Transverse colon (tissue), 4 donors: ENCODE measurements around the gene ABHD16B. TPM values are rescaled to one million over a fixed set of nuclear protein-coding genes. Genes with fewer than 3 reads are reported as not detected.

ENCODE experiments used
- DNase-seq: peaks from one replicate; pipeline ENCODE4 v3.0.0-alpha.2; 2019
- H3K27ac ChIP-seq, 4 donors: fragments of 200-600 bp; sonication (generic); 2 replicates each; pipeline ENCODE4 v1.5.1; 2016 to 2018; ENCODE audit warnings: inconsistent platforms in 4 of 4
- H3K27me3 ChIP-seq: fragments of 200-600 bp; sonication (generic); 2 replicates; pipeline ENCODE4 v1.5.1; 2017; ENCODE audit warnings: inconsistent platforms
- H3K36me3 ChIP-seq, 4 donors: fragments of 200-600 bp; sonication (generic); 2 replicates each; pipeline ENCODE4 v1.5.1; 2017 to 2019; ENCODE audit warnings: inconsistent platforms in 4 of 4
- H3K4me1 ChIP-seq, 4 donors: fragments of 200-600 bp; sonication (generic); 2 replicates each; pipeline ENCODE4 v1.5.1; 2017 to 2020; ENCODE audit warnings: inconsistent platforms in 4 of 4
- H3K4me3 ChIP-seq, 4 donors: fragments of 200-600 bp; sonication (generic); 1 replicate in 1 of 4; 2 replicates in 3 of 4; pipeline versions ENCODE4 v1.5.1 to v1.6.1; 2017 to 2019; ENCODE audit warnings: inconsistent platforms in 4 of 4
- H3K9me3 ChIP-seq, 2 donors: fragments of 200-600 bp; sonication (generic); 2 replicates each; pipeline ENCODE4 v1.5.1; 2017 to 2019; ENCODE audit warnings: inconsistent platforms in 2 of 2
- EP300 ChIP-seq: sonication (generic); formaldehyde crosslinking; IDR thresholded peaks from one replicate; pipeline ENCODE4 v1.6.1; 2017; ENCODE audit warnings: antibody characterized with exemption, low read depth
- POLR2A ChIP-seq: fragments of 450-650 bp; IDR thresholded peaks from one replicate; pipeline ENCODE4 v1.6.1; 2016; ENCODE audit warnings: antibody characterized with exemption, mild to moderate bottlenecking, moderate library complexity
- POLR2AphosphoS5 ChIP-seq, 3 donors: sonication (generic); formaldehyde crosslinking; IDR thresholded peaks; one replicate each; pipeline ENCODE4 v1.6.1; 2016; ENCODE audit warnings: antibody characterized with exemption in 3 of 3
- WGBS, 2 donors: methylation state at CpG; one replicate each; pipeline ENCODE4 v1.1.5; 2018; ENCODE audit warnings: low coverage in 1 of 2; 5-methylcytosine and 5-hydroxymethylcytosine counted together
- in situ Hi-C, 4 donors: fragments of 200-750 bp; cut with MboI; loops; one replicate each; pipeline versions ENCODE4 v1.15.0 to v1.15.1; 2017; ENCODE audit warnings: low sequenced_read_pairs in 3 of 4, low pct_ligation_motif_present in 1 of 4, low pct_unique_long_range_greater_than_20kb in 1 of 4
- intact Hi-C: fragments of 100-400 bp; cut with DNase I; formaldehyde crosslinking; loops from one replicate; pipeline ENCODE4 v1.15.1; 2023; ENCODE audit warnings: low total_unique reads
- total RNA-seq, 4 donors: library from RNA; depleted of rRNA; stranded (reverse); fragments of >200 nt; gene quantifications; one replicate each; pipeline ENCODE4 v1.1.0, GENCODE V29; 2016
- TF ChIP-seq, protein P1 (sequence below), 5 experiments: fragments of 200-600 bp in 3 of 5; fragments of 450-650 bp in 2 of 5; sonication (generic) in 3 of 5; IDR thresholded peaks; 1 replicate in 2 of 5; 2 replicates in 3 of 5; pipeline ENCODE4 v1.5.1; 2016 to 2017; ENCODE audit warnings: antibody characterized with exemption in 5 of 5, inconsistent platforms in 3 of 5, mild to moderate bottlenecking in 2 of 5, moderate library complexity in 1 of 5

ABHD16B gene
- total RNA-seq, 4 donors from 2014 or later = not detected

DNA sequence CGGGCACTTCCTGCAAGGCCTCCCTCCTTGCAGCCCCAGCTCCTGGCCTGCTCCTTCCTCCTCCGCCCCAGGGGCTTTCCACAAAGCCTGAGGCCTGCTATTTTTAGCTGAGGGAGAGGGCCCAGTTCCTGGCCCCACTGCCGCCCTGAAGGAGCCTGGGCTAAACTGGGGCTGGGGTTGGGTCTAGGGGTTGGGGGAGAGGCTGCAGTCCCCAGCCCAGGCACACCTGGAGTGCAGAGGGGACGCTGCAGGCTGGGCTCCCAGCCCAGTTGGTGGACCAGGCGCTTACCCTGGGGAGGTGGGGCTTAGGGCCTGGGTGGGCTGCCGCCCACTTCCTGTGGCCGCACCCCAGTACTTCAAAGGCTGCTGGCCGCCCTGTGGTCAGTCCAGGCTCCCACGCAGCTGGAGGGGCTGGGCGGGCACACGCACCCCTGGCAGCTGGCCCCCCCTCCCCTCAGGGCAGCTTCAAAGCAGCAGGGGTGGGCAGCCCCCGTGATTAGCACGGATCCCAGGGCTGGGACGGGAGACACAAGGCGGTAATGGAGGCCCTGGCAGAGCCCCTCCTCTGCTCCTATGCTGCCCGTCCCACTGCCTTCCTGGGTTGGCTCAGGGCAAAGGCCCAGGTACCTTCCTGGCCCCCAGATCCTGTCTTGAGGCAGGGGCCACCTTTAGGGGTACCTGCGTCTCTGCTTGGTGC is 7.1 kb upstream of the ABHD16B start:
- Histone ChIP-seq H3K36me3 (no peaks in the 10 kb centered on the region), H3K27me3 (peaks cover 64% of the 10 kb centered on the region), H3K4me3 (no peak overlapping the region), H3K9me3 (no peaks in the 10 kb centered on the region), H3K4me1 (peaks cover 18 to 43% (median 24%) of the 10 kb centered on the region in 4 donors), H3K27ac (peak overlapping the region; percentile 45 to 71 (median 54))
- WGBS, 2 donors = 7 to 17% methylated on average over 2 to 12 of the region's 17 CpGs
- no peak for DNase-seq
- TF ChIP-seq POLR2AphosphoS5 (IDR thresholded peaks at IDR 0.05) (no peak), EP300 (no peak), POLR2A (no peak)
- TF ChIP-seq, protein P1, sequence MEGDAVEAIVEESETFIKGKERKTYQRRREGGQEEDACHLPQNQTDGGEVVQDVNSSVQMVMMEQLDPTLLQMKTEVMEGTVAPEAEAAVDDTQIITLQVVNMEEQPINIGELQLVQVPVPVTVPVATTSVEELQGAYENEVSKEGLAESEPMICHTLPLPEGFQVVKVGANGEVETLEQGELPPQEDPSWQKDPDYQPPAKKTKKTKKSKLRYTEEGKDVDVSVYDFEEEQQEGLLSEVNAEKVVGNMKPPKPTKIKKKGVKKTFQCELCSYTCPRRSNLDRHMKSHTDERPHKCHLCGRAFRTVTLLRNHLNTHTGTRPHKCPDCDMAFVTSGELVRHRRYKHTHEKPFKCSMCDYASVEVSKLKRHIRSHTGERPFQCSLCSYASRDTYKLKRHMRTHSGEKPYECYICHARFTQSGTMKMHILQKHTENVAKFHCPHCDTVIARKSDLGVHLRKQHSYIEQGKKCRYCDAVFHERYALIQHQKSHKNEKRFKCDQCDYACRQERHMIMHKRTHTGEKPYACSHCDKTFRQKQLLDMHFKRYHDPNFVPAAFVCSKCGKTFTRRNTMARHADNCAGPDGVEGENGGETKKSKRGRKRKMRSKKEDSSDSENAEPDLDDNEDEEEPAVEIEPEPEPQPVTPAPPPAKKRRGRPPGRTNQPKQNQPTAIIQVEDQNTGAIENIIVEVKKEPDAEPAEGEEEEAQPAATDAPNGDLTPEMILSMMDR (IDR thresholded peaks at IDR 0.05) = no peak
- intact Hi-C loops (no loop called here), in situ Hi-C loops (no loop called here)

DNA sequence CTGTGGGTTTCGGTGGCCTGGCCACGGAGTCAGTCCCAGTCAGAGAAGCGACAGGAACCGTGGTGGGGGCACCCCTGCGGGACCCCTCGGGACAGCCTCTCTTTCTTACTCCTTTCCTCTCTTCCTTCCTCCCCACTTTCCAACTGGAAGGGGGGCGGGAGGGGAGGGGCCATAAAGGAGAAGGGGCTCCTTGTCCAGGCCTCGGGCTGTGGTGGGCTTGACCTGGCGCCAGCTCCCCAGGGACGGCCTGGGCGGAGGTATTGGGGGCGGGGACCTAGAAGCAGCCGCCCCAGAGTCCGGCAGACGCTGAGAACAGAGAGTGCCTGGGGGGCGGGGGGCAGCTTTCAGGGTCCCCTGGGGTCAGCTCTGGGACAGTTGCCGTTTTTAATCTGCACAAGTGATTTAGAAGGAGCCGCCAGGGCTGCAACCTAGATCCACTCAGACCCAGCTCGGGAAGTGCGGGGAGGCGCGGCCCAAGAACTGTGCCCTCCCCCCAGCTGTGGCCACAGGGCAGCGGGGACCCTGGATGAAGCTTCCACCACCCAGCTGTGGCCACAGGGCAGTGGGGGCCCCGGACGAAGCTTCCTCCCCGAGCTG is 6.4 kb upstream of the ABHD16B start:
- Histone ChIP-seq H3K4me1 (peaks cover 18 to 46% (median 24%) of the 10 kb centered on the region in 4 donors), H3K27ac (peak overlapping the region; percentile 45 to 71 (median 54)), H3K4me3 (peak overlapping the region in 1 of 4 donors; percentile 18), H3K9me3 (no peaks in the 10 kb centered on the region), H3K36me3 (no peaks in the 10 kb centered on the region), H3K27me3 (peaks cover 64% of the 10 kb centered on the region)
- in situ Hi-C loops (no loop called here), intact Hi-C loops (no loop called here)
- no peak for TF ChIP-seq POLR2AphosphoS5 (IDR thresholded peaks at IDR 0.05)
- TF ChIP-seq, protein P1 (IDR thresholded peaks at IDR 0.05) = no peak
- DNase-seq = no peak
- 18% methylated on average over 22 of the region's 26 CpGs; no CpG with 5 or more reads in 1 of the 2 donors for WGBS, 2 donors

DNA sequence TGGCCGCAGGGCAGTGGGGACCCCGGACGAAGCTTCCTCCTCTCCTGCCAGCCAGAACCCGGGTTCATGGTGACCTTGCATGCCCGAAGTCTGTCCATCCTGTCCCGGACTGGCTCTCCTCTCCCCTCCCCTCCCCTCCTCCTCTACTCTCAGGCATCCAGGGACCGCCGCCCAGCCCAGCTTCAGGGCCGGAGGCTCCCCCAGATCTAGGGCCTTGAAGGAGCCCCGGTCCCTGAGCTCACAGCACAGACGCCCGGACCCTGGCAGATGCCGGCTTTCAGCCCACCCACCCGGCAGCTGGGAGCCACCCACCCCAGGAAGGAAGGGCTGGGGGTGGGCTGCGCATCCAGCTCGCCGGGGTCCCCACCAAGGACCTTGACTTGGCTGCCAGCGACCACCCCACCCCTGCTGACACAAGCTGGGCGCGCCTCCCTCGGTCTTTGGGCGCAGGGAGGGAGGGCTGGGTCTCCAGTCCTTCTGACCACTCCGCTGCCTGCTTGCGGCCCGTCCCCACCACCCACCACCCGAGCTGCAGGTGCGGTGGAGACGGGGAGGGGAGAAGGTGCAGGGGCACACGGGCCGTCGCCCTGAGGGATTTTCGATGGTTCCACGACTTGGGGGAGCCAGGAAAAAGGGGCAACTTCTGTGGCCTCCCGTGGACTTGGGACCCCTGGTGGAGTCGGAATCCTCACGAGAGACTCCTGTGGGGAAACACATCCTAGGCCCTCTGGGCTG is 5.8 kb upstream of the ABHD16B start:
- WGBS, 2 donors = 45% methylated on average over 34 of the region's 36 CpGs; no CpG with 5 or more reads in 1 of the 2 donors
- H3K9me3 ChIP-seq = no peaks in the 10 kb centered on the region
- in situ Hi-C loops = no loop called here
- DNase-seq = no peak
- no peaks in the 10 kb centered on the region for H3K36me3 ChIP-seq
- H3K4me3 ChIP-seq = peak overlapping the region in 1 of 4 donors; percentile 18
- peak overlapping the region; percentile 45 to 71 (median 54) for H3K27ac ChIP-seq
- H3K4me1 ChIP-seq = peaks cover 18 to 46% (median 24%) of the 10 kb centered on the region in 4 donors
- TF ChIP-seq, protein P1 (IDR thresholded peaks at IDR 0.05) = no peak
- TF ChIP-seq POLR2AphosphoS5 (IDR thresholded peaks at IDR 0.05) (no peak), POLR2A (no peak)
- peaks cover 64% of the 10 kb centered on the region for H3K27me3 ChIP-seq
- intact Hi-C loops = no loop called here

DNA sequence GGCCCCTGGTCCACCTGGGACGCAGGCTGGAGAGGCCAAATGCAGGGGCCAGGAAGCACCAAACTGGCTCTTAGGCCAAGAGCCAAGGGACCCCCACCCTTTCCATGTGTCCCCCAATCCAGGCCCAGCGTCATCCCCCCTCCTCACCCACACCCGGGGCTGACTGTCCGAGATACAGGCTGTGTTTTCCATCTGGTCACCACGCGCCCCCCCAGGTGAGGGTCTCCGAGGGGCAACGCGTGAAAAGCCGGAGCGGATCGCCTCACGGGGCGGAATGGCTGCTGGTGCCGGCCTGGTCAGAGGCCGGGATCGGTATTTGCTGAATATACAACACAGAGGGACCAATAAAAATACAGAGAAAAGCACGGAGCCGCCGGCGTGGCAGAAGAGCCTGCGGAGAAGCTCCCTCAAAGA is 5.2 kb upstream of the ABHD16B start:
- Histone ChIP-seq H3K36me3 (no peaks in the 10 kb centered on the region), H3K9me3 (no peaks in the 10 kb centered on the region), H3K27me3 (peaks cover 64% of the 10 kb centered on the region), H3K27ac (no peak overlapping the region), H3K4me3 (no peak overlapping the region), H3K4me1 (peaks cover 18 to 46% (median 24%) of the 10 kb centered on the region in 4 donors)
- DNase-seq = no peak
- 38 to 67% methylated on average over 12 to 22 of the region's 22 CpGs for WGBS, 2 donors
- intact Hi-C loops (no loop called here), in situ Hi-C loops (no loop called here)
- TF ChIP-seq POLR2AphosphoS5 (IDR thresholded peaks at IDR 0.05) (no peak), POLR2A (no peak), EP300 (no peak)
- TF ChIP-seq, protein P1 (IDR thresholded peaks at IDR 0.05) = no peak
